GM06990 (cell line): ENCODE data around the gene CFTR.

ENCODE experiments used
- DNase-seq: peaks from one replicate; pipeline ENCODE4 v3.0.0-alpha.2; 2011; ENCODE audit not compliant: insufficient read length; ENCODE audit errors: extremely low read depth
- H3K27me3 ChIP-seq: replicated peaks from 2 replicates; pipeline ENCODE4 v1.6.0; 2011; ENCODE audit warnings: low read length; ENCODE audit not compliant: control insufficient read depth, insufficient read depth
- H3K36me3 ChIP-seq: 2 replicates; pipeline ENCODE4 v1.5.1; 2011; ENCODE audit warnings: low read length; ENCODE audit not compliant: control insufficient read depth, insufficient read depth
- H3K4me3 ChIP-seq: replicated peaks from 2 replicates; pipeline ENCODE4 v1.5.1; 2011; ENCODE audit warnings: low read depth, mild to moderate bottlenecking, control low read depth, low read length
- TF ChIP-seq, protein P1 (sequence below): IDR thresholded peaks from 2 replicates; pipeline ENCODE4 v1.5.1; 2011; ENCODE audit warnings: low read length, control low read depth, mild to moderate bottlenecking, inconsistent platforms; ENCODE audit not compliant: insufficient read depth, poor library complexity, severe bottlenecking

The CFTR gene

DNA sequence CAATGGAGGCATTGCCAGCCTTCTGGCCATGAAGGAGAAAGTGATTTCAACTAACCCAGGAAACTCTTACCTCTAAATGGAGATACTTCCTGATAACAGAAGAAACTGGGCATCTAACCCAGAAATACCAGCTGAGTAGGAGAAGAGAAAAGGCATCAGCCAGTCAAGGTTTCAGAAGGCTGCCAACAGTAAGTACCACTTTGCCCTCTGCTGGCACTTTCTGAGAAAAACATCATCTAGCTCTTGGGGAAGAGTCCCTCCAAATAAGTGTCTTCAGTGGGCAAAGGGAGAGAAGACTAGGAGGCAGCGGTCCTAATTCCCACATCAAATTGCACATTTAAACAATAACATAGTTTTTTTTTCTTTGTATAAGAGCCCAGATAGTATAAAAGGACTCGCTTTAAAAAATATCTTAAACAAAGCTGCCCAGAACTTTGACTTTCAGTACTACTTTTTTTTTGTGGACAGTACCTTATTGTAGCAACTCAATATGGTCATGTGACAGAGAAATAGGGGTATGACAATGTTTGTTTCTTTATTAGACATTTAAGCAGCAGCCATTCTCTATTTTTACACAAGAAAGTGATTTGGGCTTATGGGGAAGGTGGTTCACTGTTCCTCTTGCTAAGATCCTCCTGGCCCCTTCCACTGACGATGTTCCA lies 236.1 kb downstream of the CFTR start:
- no peak overlapping the region for H3K4me3 ChIP-seq
- H3K36me3 ChIP-seq, result no peaks in the 10 kb centered on the region
- no peak for DNase-seq
- TF ChIP-seq, protein P1, sequence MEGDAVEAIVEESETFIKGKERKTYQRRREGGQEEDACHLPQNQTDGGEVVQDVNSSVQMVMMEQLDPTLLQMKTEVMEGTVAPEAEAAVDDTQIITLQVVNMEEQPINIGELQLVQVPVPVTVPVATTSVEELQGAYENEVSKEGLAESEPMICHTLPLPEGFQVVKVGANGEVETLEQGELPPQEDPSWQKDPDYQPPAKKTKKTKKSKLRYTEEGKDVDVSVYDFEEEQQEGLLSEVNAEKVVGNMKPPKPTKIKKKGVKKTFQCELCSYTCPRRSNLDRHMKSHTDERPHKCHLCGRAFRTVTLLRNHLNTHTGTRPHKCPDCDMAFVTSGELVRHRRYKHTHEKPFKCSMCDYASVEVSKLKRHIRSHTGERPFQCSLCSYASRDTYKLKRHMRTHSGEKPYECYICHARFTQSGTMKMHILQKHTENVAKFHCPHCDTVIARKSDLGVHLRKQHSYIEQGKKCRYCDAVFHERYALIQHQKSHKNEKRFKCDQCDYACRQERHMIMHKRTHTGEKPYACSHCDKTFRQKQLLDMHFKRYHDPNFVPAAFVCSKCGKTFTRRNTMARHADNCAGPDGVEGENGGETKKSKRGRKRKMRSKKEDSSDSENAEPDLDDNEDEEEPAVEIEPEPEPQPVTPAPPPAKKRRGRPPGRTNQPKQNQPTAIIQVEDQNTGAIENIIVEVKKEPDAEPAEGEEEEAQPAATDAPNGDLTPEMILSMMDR, result peak; percentile 66
- no peaks in the 10 kb centered on the region for H3K27me3 ChIP-seq

DNA sequence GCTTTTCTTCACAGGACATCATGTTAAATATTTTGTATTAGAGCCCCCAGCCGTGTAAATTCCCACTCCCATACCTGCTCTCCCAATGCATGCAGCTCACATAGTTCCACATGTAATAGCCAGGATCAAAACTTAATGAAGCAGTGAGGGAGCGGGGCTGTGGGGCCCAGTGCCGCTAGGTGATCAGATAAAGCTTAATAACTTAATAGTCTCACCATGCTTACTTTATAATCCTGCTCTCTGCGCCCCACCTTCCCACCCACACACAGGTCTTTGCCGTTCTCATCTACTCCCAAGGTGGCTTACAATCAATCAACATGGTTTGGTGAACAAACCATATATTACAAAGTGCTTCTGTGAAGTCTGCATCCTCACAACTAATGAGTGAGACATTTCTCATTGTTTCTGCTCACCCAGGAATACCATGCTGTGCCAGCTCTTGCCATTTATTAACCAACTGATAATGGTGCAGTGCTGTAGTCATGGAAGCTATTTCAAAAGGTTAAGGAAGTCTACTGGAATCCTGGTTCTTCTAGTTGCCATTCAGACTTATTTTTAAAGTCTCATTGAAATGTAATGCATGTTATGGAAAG lies 237.0 kb downstream of the CFTR start:
- H3K36me3 ChIP-seq, result no peaks in the 10 kb centered on the region
- TF ChIP-seq, protein P1, result no peak
- no peaks in the 10 kb centered on the region for H3K27me3 ChIP-seq
- no peak for DNase-seq
- no peak overlapping the region for H3K4me3 ChIP-seq

DNA sequence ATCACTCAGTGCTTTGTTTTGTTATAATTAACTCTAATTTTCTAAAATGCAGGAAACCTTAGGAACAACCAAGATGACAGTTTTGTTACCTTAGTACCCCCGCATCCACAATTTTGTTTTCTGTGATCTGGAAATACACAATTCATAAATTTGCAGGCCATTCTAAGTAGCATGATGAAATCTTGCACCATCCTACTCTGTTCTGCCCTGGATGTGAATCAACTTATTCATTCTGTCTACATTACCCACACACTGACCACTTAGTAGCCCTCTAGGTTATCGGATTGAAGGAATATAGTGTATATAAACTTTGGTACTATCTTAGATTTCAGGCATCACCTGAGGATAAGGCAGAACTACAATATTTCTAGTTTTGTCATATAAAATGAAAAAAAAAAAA lies 237.5 kb downstream of the CFTR start:
- DNase-seq, result no peak
- TF ChIP-seq, protein P1, result no peak

More for the DNA sequence above, 237.5 kb downstream of the CFTR start:
- Histone ChIP-seq H3K27me3 (no peaks in the 10 kb centered on the region), H3K36me3 (no peaks in the 10 kb centered on the region), H3K4me3 (no peak overlapping the region)
